IPS DF 6.9 (cell line): ENCODE measurements around the gene UBA6.
"Not testable (repeated sequence)": the region's sequence is repeated elsewhere in the genome, so short reads cannot be mapped to it uniquely, and the experiment has no call there.

Source experiments
- DNase-seq: peaks from one replicate; pipeline ENCODE4 v3.0.0-alpha.2; 2013; ENCODE audit warnings: low read depth, low spot score
- H3K27ac ChIP-seq: one replicate; pipeline ENCODE4 v1.5.1; 2013; ENCODE audit warnings: low read length, control low read depth
- H3K27me3 ChIP-seq: 2 replicates; pipeline ENCODE4 v1.6.1; 2013; ENCODE audit warnings: mild to moderate bottlenecking, low read length; ENCODE audit not compliant: control insufficient read depth, insufficient read depth
- H3K36me3 ChIP-seq: 2 replicates; pipeline ENCODE4 v1.6.1; 2013; ENCODE audit warnings: low read length; ENCODE audit not compliant: control insufficient read depth, insufficient read depth
- H3K4me1 ChIP-seq: 2 replicates; pipeline ENCODE4 v1.6.1; 2013; ENCODE audit warnings: low read length; ENCODE audit not compliant: control insufficient read depth, insufficient read depth
- H3K4me3 ChIP-seq: 2 replicates; pipeline ENCODE4 v1.5.1; 2013; ENCODE audit warnings: mild to moderate bottlenecking, low read length
- H3K9me3 ChIP-seq: 2 replicates; pipeline ENCODE4 v1.6.1; 2013; ENCODE audit warnings: low read length, inconsistent platforms; ENCODE audit not compliant: control insufficient read depth, insufficient read depth
- WGBS: extraction: QIAGEN DNeasy Blood & Tissue Kit; methylation state at CpG from one replicate; pipeline ENCODE4 v1.1.7; 2013; ENCODE audit warnings: mixed read lengths, missing lambda C conversion rate; ENCODE audit not compliant: insufficient read length, insufficient coverage; 5-methylcytosine and 5-hydroxymethylcytosine counted together

UBA6 gene

GRCh38 chr4:67674098-67674497, 26.9 kb downstream of the UBA6 start:
- Histone ChIP-seq H3K9me3 (no peaks in the 10 kb centered on the region), H3K27me3 (no peaks in the 10 kb centered on the region), H3K4me1 (no peaks in the 10 kb centered on the region), H3K36me3 (peaks cover 4% of the 10 kb centered on the region; the same call in 1 of the 2 replicates), H3K4me3 (no peak overlapping the region), H3K27ac (no peak overlapping the region)
- no peak for DNase-seq
- WGBS: no CpG with 5 or more reads among the region's 2 CpGs

- no peak for DNase-seq
- H3K36me3 ChIP-seq: no peaks in the 10 kb centered on the region; the same call in 1 of the 2 replicates
These were observed 32.6 kb downstream of the UBA6 start for GRCh38 chr4:67668315-67668714.

GRCh38 chr4:67660418-67660817, 40.5 kb downstream of the UBA6 start:
- no peak overlapping the region for H3K4me3 ChIP-seq
- DNase-seq: no peak
- no peaks in the 10 kb centered on the region for H3K4me1 ChIP-seq
- H3K9me3 ChIP-seq: peaks cover 2% of the 10 kb centered on the region
- no peaks in the 10 kb centered on the region for H3K27me3 ChIP-seq
- H3K27ac ChIP-seq: no peak overlapping the region
- no CpG with 5 or more reads among the region's 4 CpGs for WGBS
- peaks cover 12% of the 10 kb centered on the region; the same call in 1 of the 2 replicates for H3K36me3 ChIP-seq

More at GRCh38 chr4:67668315-67668714, 32.6 kb downstream of the UBA6 start:
- Histone ChIP-seq H3K27me3 (no peaks in the 10 kb centered on the region), H3K4me3 (no peak overlapping the region), H3K9me3 (no peaks in the 10 kb centered on the region), H3K27ac (no peak overlapping the region), H3K4me1 (no peaks in the 10 kb centered on the region)
- WGBS: no CpG with 5 or more reads among the region's 3 CpGs

GRCh38 chr4:67659065-67659464, 41.9 kb downstream of the UBA6 start:
- Histone ChIP-seq H3K9me3 (peaks cover 2% of the 10 kb centered on the region), H3K4me3 (no peak overlapping the region), H3K4me1 (no peaks in the 10 kb centered on the region), H3K27me3 (no peaks in the 10 kb centered on the region), H3K36me3 (peaks cover 12% of the 10 kb centered on the region; the same call in 1 of the 2 replicates), H3K27ac (no peak overlapping the region)
- no peak for DNase-seq
- no CpG with 5 or more reads among the region's 2 CpGs for WGBS

- Histone ChIP-seq H3K9me3 (peaks cover 2% of the 10 kb centered on the region), H3K27me3 (no peaks in the 10 kb centered on the region), H3K4me3 (no peak overlapping the region), H3K4me1 (no peaks in the 10 kb centered on the region), H3K36me3 (peaks cover 12% of the 10 kb centered on the region; the same call in 1 of the 2 replicates), H3K27ac (no peak overlapping the region)
- WGBS: no CpG with 5 or more reads among the region's 3 CpGs
- DNase-seq: no peak
These were observed 42.7 kb downstream of the UBA6 start for GRCh38 chr4:67658302-67658701.

GRCh38 chr4:67651536-67651935, 49.4 kb downstream of the UBA6 start:
- no peak overlapping the region for H3K27ac ChIP-seq
- no peaks in the 10 kb centered on the region for H3K9me3 ChIP-seq
- H3K36me3 ChIP-seq: no peaks in the 10 kb centered on the region
- H3K27me3 ChIP-seq: no peaks in the 10 kb centered on the region
- no peak overlapping the region for H3K4me3 ChIP-seq
- DNase-seq: no peak
- no peaks in the 10 kb centered on the region for H3K4me1 ChIP-seq

- no peak overlapping the region for H3K27ac ChIP-seq
- H3K4me1 ChIP-seq: no peaks in the 10 kb centered on the region
- H3K27me3 ChIP-seq: no peaks in the 10 kb centered on the region
- no CpG with 5 or more reads among the region's 5 CpGs for whole genome bisulfite sequencing
- no peaks in the 10 kb centered on the region for H3K36me3 ChIP-seq
- no peaks in the 10 kb centered on the region for H3K9me3 ChIP-seq
- no peak for DNase-seq
- H3K4me3 ChIP-seq: no peak overlapping the region
These were observed 62.8 kb downstream of the UBA6 start for GRCh38 chr4:67638136-67638535.

GRCh38 chr4:67636978-67637377, 64.0 kb downstream of the UBA6 start:
- no CpG with 5 or more reads among the region's 30 CpGs for WGBS
- H3K4me1 ChIP-seq, DNase-seq, H3K9me3 ChIP-seq, H3K27ac ChIP-seq, H3K36me3 ChIP-seq, H3K27me3 ChIP-seq, H3K4me3 ChIP-seq: not testable (repeated sequence)

- H3K27me3 ChIP-seq: no peaks in the 10 kb centered on the region
- no peaks in the 10 kb centered on the region for H3K36me3 ChIP-seq
- no peak for DNase-seq
- H3K4me3 ChIP-seq: no peak overlapping the region
- no peak overlapping the region for H3K27ac ChIP-seq
- no peaks in the 10 kb centered on the region for H3K9me3 ChIP-seq
- H3K4me1 ChIP-seq: no peaks in the 10 kb centered on the region
- WGBS: no CpG with 5 or more reads among the region's 2 CpGs
These were observed 65.6 kb downstream of the UBA6 start for GRCh38 chr4:67635331-67635730.

- H3K4me1 ChIP-seq: no peaks in the 10 kb centered on the region
- no CpG with 5 or more reads among the region's 2 CpGs for WGBS
- no peaks in the 10 kb centered on the region for H3K36me3 ChIP-seq
- no peak for DNase-seq
- no peak overlapping the region for H3K4me3 ChIP-seq
- no peaks in the 10 kb centered on the region for H3K9me3 ChIP-seq
- H3K27me3 ChIP-seq: no peaks in the 10 kb centered on the region
- no peak overlapping the region for H3K27ac ChIP-seq
These were observed 66.2 kb downstream of the UBA6 start for GRCh38 chr4:67634741-67635140.

GRCh38 chr4:67632492-67632891, 68.5 kb downstream of the UBA6 start:
- no peaks in the 10 kb centered on the region for H3K4me1 ChIP-seq
- H3K36me3 ChIP-seq: no peaks in the 10 kb centered on the region
- no peaks in the 10 kb centered on the region for H3K9me3 ChIP-seq
- H3K27me3 ChIP-seq: no peaks in the 10 kb centered on the region
- no peak for DNase-seq
- H3K27ac ChIP-seq: no peak overlapping the region
- no CpG with 5 or more reads among the region's 3 CpGs for WGBS
- H3K4me3 ChIP-seq: no peak overlapping the region
